B cell (primary cell): Measurements from ENCODE around the gene NAA60. TPM values are rescaled to one million over a fixed set of nuclear protein-coding genes. Genes with fewer than 3 reads are reported as not detected.

Experiments
- ATAC-seq: fragments of 200-7000 bp; cut with Tn5 transposase; one replicate; pipeline ENCODE4 v1.10.0; 2021; ENCODE audit warnings: low read depth, mild to moderate bottlenecking, moderate number of reproducible peaks, moderate library complexity
- CTCF ChIA-PET: fragments of 350-600 bp; sonication (Branson Sonifier 250); formaldehyde crosslinking; loops from one replicate; lab custom pipeline; 2021; ENCODE audit warnings: antibody characterized with exemption, inconsistent platforms; lab: Charles Lee
- POLR2A ChIA-PET: fragments of 350-600 bp; sonication (Branson Sonifier 250); formaldehyde crosslinking; loops from one replicate; lab custom pipeline; 2021; ENCODE audit warnings: antibody characterized with exemption; lab: Charles Lee
- DNase-seq: peaks from one replicate; pipeline ENCODE4 v3.0.0; 2013
- H2AFZ ChIP-seq: 2 replicates; pipeline ENCODE4 v1.6.1; 2012; ENCODE audit warnings: mild to moderate bottlenecking, low read depth, low read length; ENCODE audit not compliant: insufficient read depth, poor library complexity, severe bottlenecking
- H3K27ac ChIP-seq, 2 donors: 1 replicate in 1 of 2; 2 replicates in 1 of 2; pipeline ENCODE4 v1.5.1; 2012 to 2013; ENCODE audit warnings: low read length in 2 of 2, mild to moderate bottlenecking in 2 of 2, moderate library complexity in 1 of 2
- H3K27me3 ChIP-seq, 4 experiments: fragments of 200-600 bp in 1 of 4; sonication (generic) in 1 of 4; replicated peaks in 1 of 4; 1 replicate in 2 of 4; 2 replicates in 2 of 4; pipeline versions ENCODE4 v1.6.1 to v1.7.0; 2013 to 2016; ENCODE audit warnings: low read length in 3 of 4, mild to moderate bottlenecking in 2 of 4, mixed read lengths in 1 of 4, moderate library complexity in 1 of 4; ENCODE audit not compliant: insufficient read depth in 4 of 4, control insufficient read depth in 3 of 4; ENCODE audit errors: control extremely low read depth in 1 of 4
- H3K36me3 ChIP-seq, 2 experiments: replicated peaks in 1 of 2; 1 replicate in 1 of 2; 2 replicates in 1 of 2; pipeline versions ENCODE4 v1.6.1 to v1.7.1; 2013; ENCODE audit warnings: low read length in 1 of 2; ENCODE audit not compliant: insufficient read depth in 2 of 2, control insufficient read depth in 1 of 2; ENCODE audit errors: control extremely low read depth in 1 of 2, extremely low read depth in 1 of 2
- H3K4me1 ChIP-seq, 2 donors: fragments of 200-600 bp in 1 of 2; sonication (generic) in 1 of 2; 1 replicate in 1 of 2; 2 replicates in 1 of 2; pipeline versions ENCODE4 v1.5.1 to v1.6.1; 2013 to 2017; ENCODE audit warnings: low read length in 2 of 2; ENCODE audit not compliant: control insufficient read depth in 2 of 2, insufficient read depth in 2 of 2
- H3K4me2 ChIP-seq: replicated peaks from 2 replicates; pipeline ENCODE3; 2012; ENCODE audit warnings: mild to moderate bottlenecking, low read depth, low read length; ENCODE audit not compliant: poor library complexity, severe bottlenecking
- H3K4me3 ChIP-seq, 5 experiments: fragments of 200-600 bp in 1 of 5; sonication (generic) in 1 of 5; 1 replicate in 3 of 5; 2 replicates in 2 of 5; pipeline versions ENCODE4 v1.5.1 to v1.7.0; 2011 to 2016; ENCODE audit warnings: low read length in 4 of 5, mild to moderate bottlenecking in 4 of 5, low read depth in 2 of 5, control low read depth in 1 of 5, moderate library complexity in 1 of 5; ENCODE audit not compliant: insufficient read depth in 1 of 5; ENCODE audit errors: control extremely low read depth in 1 of 5, extremely low read depth in 1 of 5
- H3K79me2 ChIP-seq: fragments of 200-600 bp; sonication (generic); one replicate; pipeline ENCODE4 v1.6.0; 2016; ENCODE audit warnings: low read length; ENCODE audit not compliant: control insufficient read depth, insufficient read depth
- H3K9ac ChIP-seq: fragments of 200-600 bp; sonication (generic); 2 replicates; pipeline ENCODE4 v1.6.1; 2017; ENCODE audit warnings: mild to moderate bottlenecking, low read length, moderate library complexity
- H3K9me3 ChIP-seq, 3 donors: one replicate each; pipeline versions ENCODE4 v1.6.1 to v1.7.1; 2013; ENCODE audit warnings: low read length in 2 of 3; ENCODE audit not compliant: control insufficient read depth in 2 of 3, insufficient read depth in 1 of 3; ENCODE audit errors: control extremely low read depth in 1 of 3
- H4K20me1 ChIP-seq: 2 replicates; pipeline ENCODE4 v1.6.0; 2012; ENCODE audit warnings: mild to moderate bottlenecking, low read length; ENCODE audit not compliant: insufficient read depth, control insufficient read depth, poor library complexity, severe bottlenecking
- H3K27ac Mint-ChIP-seq: one replicate; pipeline ENCODE4 v1.8.0; 2021; ENCODE audit warnings: mixed read lengths
- H3K27me3 Mint-ChIP-seq: one replicate; pipeline ENCODE4 v1.8.0; 2021; ENCODE audit warnings: mixed read lengths
- H3K4me1 Mint-ChIP-seq: one replicate; pipeline ENCODE4 v1.8.0; 2021; ENCODE audit warnings: mixed read lengths
- H3K4me3 Mint-ChIP-seq: one replicate; pipeline ENCODE4 v1.8.0; 2021; ENCODE audit warnings: mixed read lengths
- H3K9me3 Mint-ChIP-seq: one replicate; pipeline ENCODE4 v1.8.0; 2022; ENCODE audit warnings: mixed read lengths; ENCODE audit not compliant: insufficient read depth
- EZH2 ChIP-seq: IDR thresholded peaks from 2 replicates; pipeline ENCODE4 v1.6.1; 2012; ENCODE audit warnings: borderline replicate concordance, low read depth, mild to moderate bottlenecking, moderate library complexity, low read length; ENCODE audit not compliant: insufficient read depth, poor library complexity, severe bottlenecking
- WGBS: methylation state at CpG from one replicate; pipeline ENCODE4 v1.1.5; 2013; ENCODE audit warnings: missing lambda C conversion rate; ENCODE audit not compliant: insufficient coverage; 5-methylcytosine and 5-hydroxymethylcytosine counted together
- intact Hi-C: fragments of 100-400 bp; cut with micrococcal nuclease; formaldehyde crosslinking; loops from one replicate; pipeline ENCODE4 v1.10.0; 2022
- polyA plus RNA-seq: library from polyadenylated mRNA; depleted of rRNA; stranded (reverse); fragments of >200 nt; gene quantifications from 2 replicates; pipeline ENCODE4 v1.2.3, GENCODE V29; 2012
- total RNA-seq, 2 donors: library from RNA; stranded (reverse); fragments of 120-200 nt in 1 of 2; gene quantifications; 1 replicate in 1 of 2; 2 replicates in 1 of 2; pipeline versions ENCODE4 v1.2.3 to v1.2.4, GENCODE V29; 2013 to 2022
- TF ChIP-seq, protein P1 (sequence below): fragments of 200-600 bp; IDR thresholded peaks from one replicate; pipeline ENCODE4 v1.8.0; 2022; ENCODE audit warnings: antibody characterized with exemption, mild to moderate bottlenecking

The NAA60 gene
- total and polyA plus RNA-seq, 2 donors (not counting 1 experiment from before 2014, with no cell fraction given): 50.9 to 54.3 TPM

DNA sequence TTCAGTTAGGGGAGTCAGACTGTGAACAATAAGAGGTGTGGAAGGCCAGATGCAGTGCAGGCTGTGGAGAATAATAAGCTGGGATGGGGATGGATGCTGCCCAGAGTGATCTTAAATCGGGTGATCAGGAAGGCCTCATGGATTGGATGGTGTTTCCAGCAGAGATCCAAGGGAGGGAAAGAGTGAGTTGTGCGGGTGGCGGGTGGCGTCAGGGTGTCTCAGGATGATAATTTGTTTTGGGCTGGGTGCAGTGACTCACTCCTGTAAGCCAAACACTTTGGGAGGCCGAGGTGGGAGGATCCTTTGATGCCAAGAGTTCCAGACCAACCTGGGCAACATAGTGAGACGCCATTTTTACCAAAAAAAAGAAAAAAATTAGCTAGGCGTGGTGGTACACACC, 65.3 kb downstream of the NAA60 start:
- H3K4me1 ChIP-seq: no peaks in the 10 kb centered on the region
- WGBS: 96% methylated on average over 6 of the region's 7 CpGs
- H3K27ac ChIP-seq: no peak overlapping the region
- H3K79me2 ChIP-seq: no peaks in the 10 kb centered on the region
- POLR2A ChIA-PET: no interaction called here
- no peak overlapping the region for H2AFZ ChIP-seq
- Mint-ChIP-seq H3K27me3 (no peaks in the 10 kb centered on the region), H3K9me3 (no peaks in the 10 kb centered on the region), H3K4me3 (no peak overlapping the region), H3K27ac (no peak overlapping the region), H3K4me1 (peaks cover under 1% of the 10 kb centered on the region)
- H3K4me2 ChIP-seq: no peak overlapping the region
- H4K20me1 ChIP-seq: no peaks in the 10 kb centered on the region
- H3K9ac ChIP-seq: no peak overlapping the region
- no peak overlapping the region for H3K4me3 ChIP-seq
- DNase-seq: no peak
- ATAC-seq: no peak
- CTCF ChIA-PET: no interaction called here
- TF ChIP-seq, protein P1, sequence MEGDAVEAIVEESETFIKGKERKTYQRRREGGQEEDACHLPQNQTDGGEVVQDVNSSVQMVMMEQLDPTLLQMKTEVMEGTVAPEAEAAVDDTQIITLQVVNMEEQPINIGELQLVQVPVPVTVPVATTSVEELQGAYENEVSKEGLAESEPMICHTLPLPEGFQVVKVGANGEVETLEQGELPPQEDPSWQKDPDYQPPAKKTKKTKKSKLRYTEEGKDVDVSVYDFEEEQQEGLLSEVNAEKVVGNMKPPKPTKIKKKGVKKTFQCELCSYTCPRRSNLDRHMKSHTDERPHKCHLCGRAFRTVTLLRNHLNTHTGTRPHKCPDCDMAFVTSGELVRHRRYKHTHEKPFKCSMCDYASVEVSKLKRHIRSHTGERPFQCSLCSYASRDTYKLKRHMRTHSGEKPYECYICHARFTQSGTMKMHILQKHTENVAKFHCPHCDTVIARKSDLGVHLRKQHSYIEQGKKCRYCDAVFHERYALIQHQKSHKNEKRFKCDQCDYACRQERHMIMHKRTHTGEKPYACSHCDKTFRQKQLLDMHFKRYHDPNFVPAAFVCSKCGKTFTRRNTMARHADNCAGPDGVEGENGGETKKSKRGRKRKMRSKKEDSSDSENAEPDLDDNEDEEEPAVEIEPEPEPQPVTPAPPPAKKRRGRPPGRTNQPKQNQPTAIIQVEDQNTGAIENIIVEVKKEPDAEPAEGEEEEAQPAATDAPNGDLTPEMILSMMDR: no peak
- no peak for TF ChIP-seq EZH2
- H3K9me3 ChIP-seq: no peaks in the 10 kb centered on the region
- H3K36me3 ChIP-seq: peaks cover 0 to 11% of the 10 kb centered on the region in 2 experiments
- intact Hi-C loops: no loop called here
- H3K27me3 ChIP-seq: no peaks in the 10 kb centered on the region

- no peak overlapping the region for H3K27ac ChIP-seq
- H3K4me1 Mint-ChIP-seq: no peaks in the 10 kb centered on the region
- H2AFZ ChIP-seq: no peak overlapping the region
Observed at GRCh38 chr16:3509470-3509928, 66.0 kb downstream of the NAA60 start.

More at GRCh38 chr16:3509470-3509928, 66.0 kb downstream of the NAA60 start:
- Histone ChIP-seq H3K4me3 (no peak overlapping the region), H3K9ac (no peak overlapping the region), H4K20me1 (no peaks in the 10 kb centered on the region), H3K4me2 (no peak overlapping the region), H3K9me3 (no peaks in the 10 kb centered on the region), H3K79me2 (no peaks in the 10 kb centered on the region), H3K4me1 (no peaks in the 10 kb centered on the region), H3K27me3 (no peaks in the 10 kb centered on the region), H3K36me3 (peaks cover 0 to 16% of the 10 kb centered on the region in 2 experiments)
- ATAC-seq (no peak), DNase-seq (no peak)
- no peak for TF ChIP-seq EZH2
- TF ChIP-seq, protein P1: no peak
- 58% methylated on average over 13 of the region's 13 CpGs for WGBS
- Mint-ChIP-seq H3K9me3 (no peaks in the 10 kb centered on the region), H3K27ac (no peak overlapping the region), H3K4me3 (no peak overlapping the region), H3K27me3 (no peaks in the 10 kb centered on the region)
- intact Hi-C loops: no loop called here
- ChIA-PET CTCF (interaction anchor here (0.6 kb wide), 1 partner anchor 461 kb away, joined by 7 read pairs; no protein-coding TSS in a partner anchor), POLR2A (interaction anchor here (0.7 kb wide), 1 partner anchor 123 kb away, joined by 10 read pairs; no protein-coding TSS in a partner anchor)
